ENCODE data around the gene UGT1A9. TPM values are rescaled to one million over a fixed set of nuclear protein-coding genes. Genes with fewer than 3 reads are reported as not detected.
"Not testable (repeated sequence)": the region's sequence is repeated elsewhere in the genome, so short reads cannot be mapped to it uniquely, and the experiment has no call there.

Gene UGT1A9
- total RNA-seq, result not detected
- long read RNA-seq, result 0 reads

GRCh38 chr2:233671290-233672161 is at the start of gene UGT1A9:
UGT1A9 (plus strand) TSS chr2:233671898; CDS start chr2:233671935, 37 bp downstream.
- Histone ChIP-seq H3K36me3 (no peaks in the 10 kb centered on the region), H3K27me3 (ENCODE audit: low read depth) (no peaks in the 10 kb centered on the region), H3K9me3 (no peaks in the 10 kb centered on the region), H3K27ac (no peak within 1 kb of the TSS), H3K4me3 (no peak within 1 kb of the TSS), H3K4me1 (no peaks in the 10 kb centered on the region)
- DNase-seq (no peak), ATAC-seq (no peak)
- intact Hi-C loops (cut with DNase I), result no loop called here
- TF ChIP-seq CTCF (IDR thresholded peaks at IDR 0.05), result no peak

- intact Hi-C loops (cut with DNase I), result no loop called here
- no peak for TF ChIP-seq CTCF (IDR thresholded peaks at IDR 0.05)
- H3K4me3 ChIP-seq, result no peak overlapping the region
- no peaks in the 10 kb centered on the region for H3K27me3 ChIP-seq (ENCODE audit: low read depth)
- no peak overlapping the region for H3K27ac ChIP-seq
- H3K4me1 ChIP-seq, result no peaks in the 10 kb centered on the region
- DNase-seq (no peak), ATAC-seq (no peak)
- H3K36me3 ChIP-seq, result no peaks in the 10 kb centered on the region
- H3K9me3 ChIP-seq, result peaks cover 10% of the 10 kb centered on the region
Observed at GRCh38 chr2:233627331-233628025, 44.2 kb upstream of the UGT1A9 start.

GRCh38 chr2:233636306-233636705 is 35.4 kb upstream of the UGT1A9 start, which contains the start of gene UGT1A10:
UGT1A10 (plus strand) TSS chr2:233636448; CDS start chr2:233636523, 75 bp downstream.
- DNase-seq; intact Hi-C loops (cut with DNase I); H3K27ac ChIP-seq; H3K4me3 ChIP-seq; H3K4me1 ChIP-seq; H3K9me3 ChIP-seq; ATAC-seq; H3K36me3 ChIP-seq; H3K27me3 ChIP-seq (ENCODE audit: low read depth): not testable (repeated sequence)

- Histone ChIP-seq H3K36me3 (no peaks in the 10 kb centered on the region), H3K27ac (no peak overlapping the region), H3K4me1 (no peaks in the 10 kb centered on the region), H3K4me3 (no peak overlapping the region), H3K9me3 (no peaks in the 10 kb centered on the region), H3K27me3 (ENCODE audit: low read depth) (peaks cover 5% of the 10 kb centered on the region)
- TF ChIP-seq CTCF (IDR thresholded peaks at IDR 0.05), result no peak
- ATAC-seq (no peak), DNase-seq (no peak)
- intact Hi-C loops (cut with DNase I), result no loop called here
Observed at GRCh38 chr2:233638836-233639235, 32.9 kb upstream of the UGT1A9 start.

- Histone ChIP-seq H3K36me3 (no peaks in the 10 kb centered on the region), H3K4me3 (no peak overlapping the region), H3K27ac (no peak overlapping the region), H3K27me3 (ENCODE audit: low read depth) (peaks cover 5% of the 10 kb centered on the region), H3K9me3 (no peaks in the 10 kb centered on the region), H3K4me1 (no peaks in the 10 kb centered on the region)
- TF ChIP-seq CTCF (IDR thresholded peaks at IDR 0.05), result no peak
- no peak for DNase-seq
- intact Hi-C loops (cut with DNase I), result no loop called here
- ATAC-seq, result no peak
Observed at GRCh38 chr2:233639860-233640259, 31.8 kb upstream of the UGT1A9 start.

- H3K27me3 ChIP-seq (ENCODE audit: low read depth), result no peaks in the 10 kb centered on the region
- no peaks in the 10 kb centered on the region for H3K4me1 ChIP-seq
- intact Hi-C loops (cut with DNase I), result no loop called here
- no peak overlapping the region for H3K4me3 ChIP-seq
- no peak for ATAC-seq
- TF ChIP-seq CTCF (IDR thresholded peaks at IDR 0.05), result no peak
- H3K9me3 ChIP-seq, result peaks cover 6% of the 10 kb centered on the region
- H3K36me3 ChIP-seq, result no peaks in the 10 kb centered on the region
- no peak overlapping the region for H3K27ac ChIP-seq
- DNase-seq, result no peak
Observed at GRCh38 chr2:233643128-233643527, 28.6 kb upstream of the UGT1A9 start.

GRCh38 chr2:233646033-233646432 is 25.7 kb upstream of the UGT1A9 start:
- intact Hi-C loops (cut with DNase I); H3K9me3 ChIP-seq; H3K36me3 ChIP-seq; H3K4me3 ChIP-seq; H3K4me1 ChIP-seq; H3K27ac ChIP-seq; DNase-seq; H3K27me3 ChIP-seq (ENCODE audit: low read depth); ATAC-seq: not testable (repeated sequence)

Measured in lower lobe of right lung (tissue), 2 donors.